Hematopoietic multipotent progenitor cell treated with erythropoietin and hydrocortisone succinate and interleukin-3 and kit ligand, for 4 days (in vitro differentiated cells): Measurements from ENCODE around the gene TSPAN12.

Experiments
- DNase-seq: peaks from one replicate; pipeline ENCODE4 v3.0.0-alpha.2; 2015

Gene TSPAN12

GRCh38 chr7:120841608-120842007 lies 16.3 kb downstream of the TSPAN12 start:
- DNase-seq = no peak

- no peak for DNase-seq
Measured at GRCh38 chr7:120838281-120838682, 19.7 kb downstream of the TSPAN12 start.

- DNase-seq = no peak
Measured at GRCh38 chr7:120837599-120837998, 20.3 kb downstream of the TSPAN12 start.

GRCh38 chr7:120836556-120837115 lies 21.3 kb downstream of the TSPAN12 start:
- DNase-seq = no peak

GRCh38 chr7:120834726-120835125 lies 23.2 kb downstream of the TSPAN12 start:
- no peak for DNase-seq

- peak; percentile 49 for DNase-seq
Measured at GRCh38 chr7:120833546-120833945, 24.4 kb downstream of the TSPAN12 start.

GRCh38 chr7:120832803-120833202 lies 25.1 kb downstream of the TSPAN12 start:
- DNase-seq = no peak

GRCh38 chr7:120831260-120831659 lies 26.7 kb downstream of the TSPAN12 start:
- DNase-seq = no peak

GRCh38 chr7:120829487-120829886 lies 28.5 kb downstream of the TSPAN12 start:
- no peak for DNase-seq

- no peak for DNase-seq
Measured at GRCh38 chr7:120828528-120828927, 29.4 kb downstream of the TSPAN12 start.

GRCh38 chr7:120827371-120828118 lies 30.4 kb downstream of the TSPAN12 start:
- no peak for DNase-seq

GRCh38 chr7:120825576-120825975 lies 32.4 kb downstream of the TSPAN12 start:
- DNase-seq = no peak

- no peak for DNase-seq
Measured at GRCh38 chr7:120825152-120825551, 32.8 kb downstream of the TSPAN12 start.

- no peak for DNase-seq
Measured at GRCh38 chr7:120819861-120820260, 38.1 kb downstream of the TSPAN12 start.

GRCh38 chr7:120817851-120818250 lies 40.1 kb downstream of the TSPAN12 start:
- DNase-seq = no peak

GRCh38 chr7:120814253-120814939 lies 43.5 kb downstream of the TSPAN12 start:
- no peak for DNase-seq

- peak; percentile 59 for DNase-seq
Measured at GRCh38 chr7:120813546-120814252, 44.2 kb downstream of the TSPAN12 start.

GRCh38 chr7:120813089-120813488 lies 44.9 kb downstream of the TSPAN12 start:
- DNase-seq = no peak

- no peak for DNase-seq
Measured at GRCh38 chr7:120809260-120809659, 48.7 kb downstream of the TSPAN12 start.

GRCh38 chr7:120807390-120807789 lies 50.6 kb downstream of the TSPAN12 start:
- DNase-seq = no peak

GRCh38 chr7:120806669-120807068 lies 51.3 kb downstream of the TSPAN12 start:
- no peak for DNase-seq

- DNase-seq = peak; percentile 87
Measured at GRCh38 chr7:120805636-120806388, 52.1 kb downstream of the TSPAN12 start.

GRCh38 chr7:120802751-120803150 lies 55.2 kb downstream of the TSPAN12 start:
- no peak for DNase-seq
